Testis (tissue), 2 donors: ENCODE data around the gene PHLDA3.

ENCODE experiments used
- POLR2A ChIP-seq: fragments of 450-650 bp; IDR thresholded peaks from one replicate; pipeline ENCODE4 v1.6.1; 2017; ENCODE audit warnings: antibody characterized with exemption, mild to moderate bottlenecking, moderate library complexity
- TF ChIP-seq, protein P1 (sequence below), 3 experiments: fragments of 450-650 bp in 2 of 3; fragments of 200-600 bp in 1 of 3; sonication (generic) in 1 of 3; IDR thresholded peaks; one replicate each; pipeline ENCODE4 v1.5.1; 2016 to 2019; ENCODE audit warnings: antibody characterized with exemption in 3 of 3, mild to moderate bottlenecking in 2 of 3, moderate library complexity in 1 of 3

DNA sequence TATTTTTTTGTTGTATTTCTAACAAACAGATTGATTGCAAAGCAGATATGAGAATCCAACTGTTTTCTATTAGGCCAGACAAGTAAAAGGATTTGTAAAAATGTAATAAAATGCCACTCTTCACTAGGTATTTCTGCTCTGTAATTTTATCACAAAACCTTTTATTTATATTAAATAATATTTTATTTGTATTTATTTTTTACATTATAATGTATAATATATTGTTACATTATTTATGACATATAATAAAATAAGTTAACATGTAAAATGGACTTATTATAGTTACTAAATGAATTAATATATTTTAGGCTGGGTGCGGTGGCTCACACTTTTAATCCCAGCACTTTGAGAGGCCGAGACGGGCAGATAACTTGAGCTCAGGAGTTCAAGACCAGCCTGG, 34.7 kb downstream of the PHLDA3 start:
- TF ChIP-seq, protein P1, sequence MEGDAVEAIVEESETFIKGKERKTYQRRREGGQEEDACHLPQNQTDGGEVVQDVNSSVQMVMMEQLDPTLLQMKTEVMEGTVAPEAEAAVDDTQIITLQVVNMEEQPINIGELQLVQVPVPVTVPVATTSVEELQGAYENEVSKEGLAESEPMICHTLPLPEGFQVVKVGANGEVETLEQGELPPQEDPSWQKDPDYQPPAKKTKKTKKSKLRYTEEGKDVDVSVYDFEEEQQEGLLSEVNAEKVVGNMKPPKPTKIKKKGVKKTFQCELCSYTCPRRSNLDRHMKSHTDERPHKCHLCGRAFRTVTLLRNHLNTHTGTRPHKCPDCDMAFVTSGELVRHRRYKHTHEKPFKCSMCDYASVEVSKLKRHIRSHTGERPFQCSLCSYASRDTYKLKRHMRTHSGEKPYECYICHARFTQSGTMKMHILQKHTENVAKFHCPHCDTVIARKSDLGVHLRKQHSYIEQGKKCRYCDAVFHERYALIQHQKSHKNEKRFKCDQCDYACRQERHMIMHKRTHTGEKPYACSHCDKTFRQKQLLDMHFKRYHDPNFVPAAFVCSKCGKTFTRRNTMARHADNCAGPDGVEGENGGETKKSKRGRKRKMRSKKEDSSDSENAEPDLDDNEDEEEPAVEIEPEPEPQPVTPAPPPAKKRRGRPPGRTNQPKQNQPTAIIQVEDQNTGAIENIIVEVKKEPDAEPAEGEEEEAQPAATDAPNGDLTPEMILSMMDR (IDR thresholded peaks at IDR 0.05) = no peak
- no peak for TF ChIP-seq POLR2A
